ENCODE measurements around the gene MCTP1. TPM values are rescaled to one million over a fixed set of nuclear protein-coding genes. Genes with fewer than 3 reads are reported as not detected.

MCTP1 gene
- total and polyA plus RNA-seq, 5 donors: 0.84 to 5.7 (median 4.7) TPM

GRCh38 chr5:94740286-94740685, 544.6 kb downstream of the MCTP1 start:
- intact Hi-C loops (cut with DNase I): no loop called here
- no peaks in the 10 kb centered on the region for H3K9me3 ChIP-seq (ENCODE audit: control insufficient read depth, low read length)
- no peaks in the 10 kb centered on the region for H3K27me3 ChIP-seq (ENCODE audit: control insufficient read depth, insufficient read depth)
- no peak overlapping the region for H3K4me3 ChIP-seq (ENCODE audit: low read length)
- no peak for ATAC-seq
- H3K27ac ChIP-seq (ENCODE audit: low read length): no peak overlapping the region
- no peaks in the 10 kb centered on the region for H3K4me1 ChIP-seq (ENCODE audit: control insufficient read depth, insufficient read depth, low read length)
- no peak for DNase-seq
- 66% methylated on average over 2 of the region's 2 CpGs for WGBS

GRCh38 chr5:94736498-94736897, 548.4 kb downstream of the MCTP1 start:
- Histone ChIP-seq H3K4me3 (ENCODE audit: low read length) (no peak overlapping the region), H3K9me3 (ENCODE audit: control insufficient read depth, low read length) (no peaks in the 10 kb centered on the region), H3K27ac (ENCODE audit: low read length) (no peak overlapping the region), H3K4me1 (ENCODE audit: control insufficient read depth, insufficient read depth, low read length) (no peaks in the 10 kb centered on the region), H3K27me3 (ENCODE audit: control insufficient read depth, insufficient read depth) (no peaks in the 10 kb centered on the region)
- DNase-seq: no peak
- ATAC-seq: no peak
- WGBS: 66% methylated on average over 1 of the region's 1 CpG
- intact Hi-C loops (cut with DNase I): loop anchor here in 3 of 4 donors (10.0 kb wide), 1 partner anchor 212 kb away; no protein-coding TSS in a partner anchor

GRCh38 chr5:94731471-94731870, 553.4 kb downstream of the MCTP1 start:
- DNase-seq (no peak), ATAC-seq (no peak)
- no peak overlapping the region for H3K4me3 ChIP-seq (ENCODE audit: low read length)
- WGBS: 41% methylated on average over 1 of the region's 1 CpG
- no peaks in the 10 kb centered on the region for H3K27me3 ChIP-seq (ENCODE audit: control insufficient read depth, insufficient read depth)
- H3K4me1 ChIP-seq (ENCODE audit: control insufficient read depth, insufficient read depth, low read length): no peaks in the 10 kb centered on the region
- H3K27ac ChIP-seq (ENCODE audit: low read length): no peak overlapping the region
- intact Hi-C loops (cut with DNase I): loop anchor here in 3 of 4 donors (10.0 kb wide), 1 partner anchor 207 kb away; no protein-coding TSS in a partner anchor
- no peaks in the 10 kb centered on the region for H3K9me3 ChIP-seq (ENCODE audit: control insufficient read depth, low read length)

GRCh38 chr5:94725142-94725541, 559.8 kb downstream of the MCTP1 start:
- DNase-seq (no peak), ATAC-seq (no peak)
- Histone ChIP-seq H3K27me3 (ENCODE audit: control insufficient read depth, insufficient read depth) (no peaks in the 10 kb centered on the region), H3K27ac (ENCODE audit: low read length) (no peak overlapping the region), H3K4me1 (ENCODE audit: control insufficient read depth, insufficient read depth, low read length) (no peaks in the 10 kb centered on the region), H3K4me3 (ENCODE audit: low read length) (no peak overlapping the region), H3K9me3 (ENCODE audit: control insufficient read depth, low read length) (no peaks in the 10 kb centered on the region)
- 85% methylated on average over 1 of the region's 1 CpG for WGBS
- intact Hi-C loops (cut with DNase I): no loop called here

- ATAC-seq: peak; percentile 80 to 89
- no peak overlapping the region for H3K27ac ChIP-seq (ENCODE audit: low read length)
- intact Hi-C loops (cut with DNase I): no loop called here
- no peaks in the 10 kb centered on the region for H3K4me1 ChIP-seq (ENCODE audit: control insufficient read depth, insufficient read depth, low read length)
- no peaks in the 10 kb centered on the region for H3K27me3 ChIP-seq (ENCODE audit: control insufficient read depth, insufficient read depth)
- H3K9me3 ChIP-seq (ENCODE audit: control insufficient read depth, low read length): no peaks in the 10 kb centered on the region
- peak; percentile 31 to 80 (median 76) for DNase-seq
- WGBS: 72% methylated on average over 3 of the region's 3 CpGs
- H3K4me3 ChIP-seq (ENCODE audit: low read length): no peak overlapping the region
These were observed 569.1 kb downstream of the MCTP1 start for GRCh38 chr5:94715768-94716167.

GRCh38 chr5:94711785-94712184, 573.1 kb downstream of the MCTP1 start:
- DNase-seq (no peak), ATAC-seq (no peak)
- Histone ChIP-seq H3K27ac (ENCODE audit: low read length) (no peak overlapping the region), H3K4me1 (ENCODE audit: control insufficient read depth, insufficient read depth, low read length) (no peaks in the 10 kb centered on the region), H3K27me3 (ENCODE audit: control insufficient read depth, insufficient read depth) (no peaks in the 10 kb centered on the region), H3K4me3 (ENCODE audit: low read length) (no peak overlapping the region), H3K9me3 (ENCODE audit: control insufficient read depth, low read length) (no peaks in the 10 kb centered on the region)
- intact Hi-C loops (cut with DNase I): no loop called here

- intact Hi-C loops (cut with DNase I): no loop called here
- no peaks in the 10 kb centered on the region for H3K9me3 ChIP-seq (ENCODE audit: control insufficient read depth, low read length)
- 91% methylated on average over 1 of the region's 1 CpG for whole genome bisulfite sequencing
These were observed 575.6 kb downstream of the MCTP1 start for GRCh38 chr5:94709277-94709676.

GRCh38 chr5:94707359-94707758, 577.5 kb downstream of the MCTP1 start:
- ATAC-seq (no peak), DNase-seq (no peak)
- H3K9me3 ChIP-seq (ENCODE audit: control insufficient read depth, low read length): no peaks in the 10 kb centered on the region
- H3K4me1 ChIP-seq (ENCODE audit: control insufficient read depth, insufficient read depth, low read length): no peaks in the 10 kb centered on the region
- no peaks in the 10 kb centered on the region for H3K27me3 ChIP-seq (ENCODE audit: control insufficient read depth, insufficient read depth)
- H3K4me3 ChIP-seq (ENCODE audit: low read length): no peak overlapping the region
- no peak overlapping the region for H3K27ac ChIP-seq (ENCODE audit: low read length)
- 49% methylated on average over 2 of the region's 2 CpGs for WGBS
- intact Hi-C loops (cut with DNase I): no loop called here

More at GRCh38 chr5:94709277-94709676, 575.6 kb downstream of the MCTP1 start:
- Histone ChIP-seq H3K27me3 (ENCODE audit: control insufficient read depth, insufficient read depth) (no peaks in the 10 kb centered on the region), H3K4me3 (ENCODE audit: low read length) (no peak overlapping the region), H3K27ac (ENCODE audit: low read length) (no peak overlapping the region), H3K4me1 (ENCODE audit: control insufficient read depth, insufficient read depth, low read length) (no peaks in the 10 kb centered on the region)
- no peak for ATAC-seq
- no peak for DNase-seq

- intact Hi-C loops (cut with DNase I): no loop called here
- WGBS: 76% methylated on average over 1 of the region's 1 CpG
- DNase-seq (no peak), ATAC-seq (no peak)
- H3K4me3 ChIP-seq (ENCODE audit: low read length): no peak overlapping the region
- no peaks in the 10 kb centered on the region for H3K27me3 ChIP-seq (ENCODE audit: control insufficient read depth, insufficient read depth)
- no peaks in the 10 kb centered on the region for H3K9me3 ChIP-seq (ENCODE audit: control insufficient read depth, low read length)
- H3K4me1 ChIP-seq (ENCODE audit: control insufficient read depth, insufficient read depth, low read length): no peaks in the 10 kb centered on the region
- no peak overlapping the region for H3K27ac ChIP-seq (ENCODE audit: low read length)
These were observed 579.5 kb downstream of the MCTP1 start for GRCh38 chr5:94705427-94705826.

- H3K27ac ChIP-seq (ENCODE audit: low read length): no peak overlapping the region
- intact Hi-C loops (cut with DNase I): no loop called here
- H3K9me3 ChIP-seq (ENCODE audit: control insufficient read depth, low read length): no peaks in the 10 kb centered on the region
- H3K27me3 ChIP-seq (ENCODE audit: control insufficient read depth, insufficient read depth): no peaks in the 10 kb centered on the region
- WGBS: 97% methylated on average over 1 of the region's 1 CpG
- DNase-seq (no peak), ATAC-seq (no peak)
- no peak overlapping the region for H3K4me3 ChIP-seq (ENCODE audit: low read length)
- no peaks in the 10 kb centered on the region for H3K4me1 ChIP-seq (ENCODE audit: control insufficient read depth, insufficient read depth, low read length)
These were observed 582.2 kb downstream of the MCTP1 start for GRCh38 chr5:94702729-94703128.

GRCh38 chr5:94700592-94700991, 584.3 kb downstream of the MCTP1 start:
- intact Hi-C loops (cut with DNase I): no loop called here

GRCh38 chr5:94699562-94699961, 585.3 kb downstream of the MCTP1 start:
- no peak for ATAC-seq
- H3K27me3 ChIP-seq (ENCODE audit: control insufficient read depth, insufficient read depth): no peaks in the 10 kb centered on the region
- WGBS: 93% methylated on average over 2 of the region's 2 CpGs
- intact Hi-C loops (cut with DNase I): no loop called here
- H3K27ac ChIP-seq (ENCODE audit: low read length): no peak overlapping the region
- DNase-seq: no peak
- H3K4me3 ChIP-seq (ENCODE audit: low read length): no peak overlapping the region
- H3K9me3 ChIP-seq (ENCODE audit: control insufficient read depth, low read length): no peaks in the 10 kb centered on the region
- H3K4me1 ChIP-seq (ENCODE audit: control insufficient read depth, insufficient read depth, low read length): no peaks in the 10 kb centered on the region

More at GRCh38 chr5:94700592-94700991, 584.3 kb downstream of the MCTP1 start:
- no peak for ATAC-seq
- no peaks in the 10 kb centered on the region for H3K9me3 ChIP-seq (ENCODE audit: control insufficient read depth, low read length)
- H3K4me3 ChIP-seq (ENCODE audit: low read length): no peak overlapping the region
- 84% methylated on average over 1 of the region's 1 CpG for WGBS
- no peak for DNase-seq
- no peaks in the 10 kb centered on the region for H3K27me3 ChIP-seq (ENCODE audit: control insufficient read depth, insufficient read depth)
- no peak overlapping the region for H3K27ac ChIP-seq (ENCODE audit: low read length)
- H3K4me1 ChIP-seq (ENCODE audit: control insufficient read depth, insufficient read depth, low read length): no peaks in the 10 kb centered on the region
